Coronary artery (tissue), 2 donors: ENCODE data around the gene CKS2.

Experiments
- DNase-seq: peaks from one replicate; pipeline ENCODE4 v3.0.0-alpha.2; 2017; ENCODE audit warnings: low spot score
- H3K27ac ChIP-seq, 2 donors: fragments of 200-600 bp; sonication (generic); one replicate each; pipeline ENCODE4 v1.5.1; 2016 to 2019
- H3K4me3 ChIP-seq: fragments of 200-600 bp; sonication (generic); 2 replicates; pipeline ENCODE4 v1.5.1; 2016; ENCODE audit warnings: mild to moderate bottlenecking, moderate library complexity
- TF ChIP-seq, protein P1 (sequence below): fragments of 200-600 bp; sonication (generic); IDR thresholded peaks from one replicate; pipeline ENCODE4 v1.5.1; 2019; ENCODE audit warnings: antibody characterized with exemption

Gene CKS2

DNA sequence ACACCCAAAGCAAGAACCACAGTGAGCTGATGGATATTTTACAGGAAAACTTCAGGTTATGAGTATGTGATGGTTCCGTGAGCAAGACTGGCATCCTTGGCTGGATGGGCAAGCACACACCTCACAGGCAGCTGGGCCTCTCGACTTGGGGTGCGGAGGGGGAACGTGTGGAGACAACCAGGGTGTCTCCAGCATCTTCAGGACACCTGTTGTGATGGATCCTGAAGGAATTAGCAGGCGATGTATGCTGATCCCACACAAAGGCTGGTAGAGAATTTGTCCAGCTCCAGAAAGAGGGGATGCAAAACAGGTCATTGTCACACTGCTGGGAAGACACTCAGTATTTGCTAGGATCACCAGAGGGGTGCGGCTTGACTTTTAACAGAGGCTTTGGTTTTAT is 50.0 kb downstream of the CKS2 start:
- Histone ChIP-seq H3K27ac (no peak overlapping the region), H3K4me3 (no peak overlapping the region)
- peak; percentile 50 for DNase-seq
- TF ChIP-seq, protein P1, sequence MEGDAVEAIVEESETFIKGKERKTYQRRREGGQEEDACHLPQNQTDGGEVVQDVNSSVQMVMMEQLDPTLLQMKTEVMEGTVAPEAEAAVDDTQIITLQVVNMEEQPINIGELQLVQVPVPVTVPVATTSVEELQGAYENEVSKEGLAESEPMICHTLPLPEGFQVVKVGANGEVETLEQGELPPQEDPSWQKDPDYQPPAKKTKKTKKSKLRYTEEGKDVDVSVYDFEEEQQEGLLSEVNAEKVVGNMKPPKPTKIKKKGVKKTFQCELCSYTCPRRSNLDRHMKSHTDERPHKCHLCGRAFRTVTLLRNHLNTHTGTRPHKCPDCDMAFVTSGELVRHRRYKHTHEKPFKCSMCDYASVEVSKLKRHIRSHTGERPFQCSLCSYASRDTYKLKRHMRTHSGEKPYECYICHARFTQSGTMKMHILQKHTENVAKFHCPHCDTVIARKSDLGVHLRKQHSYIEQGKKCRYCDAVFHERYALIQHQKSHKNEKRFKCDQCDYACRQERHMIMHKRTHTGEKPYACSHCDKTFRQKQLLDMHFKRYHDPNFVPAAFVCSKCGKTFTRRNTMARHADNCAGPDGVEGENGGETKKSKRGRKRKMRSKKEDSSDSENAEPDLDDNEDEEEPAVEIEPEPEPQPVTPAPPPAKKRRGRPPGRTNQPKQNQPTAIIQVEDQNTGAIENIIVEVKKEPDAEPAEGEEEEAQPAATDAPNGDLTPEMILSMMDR, result no peak

DNA sequence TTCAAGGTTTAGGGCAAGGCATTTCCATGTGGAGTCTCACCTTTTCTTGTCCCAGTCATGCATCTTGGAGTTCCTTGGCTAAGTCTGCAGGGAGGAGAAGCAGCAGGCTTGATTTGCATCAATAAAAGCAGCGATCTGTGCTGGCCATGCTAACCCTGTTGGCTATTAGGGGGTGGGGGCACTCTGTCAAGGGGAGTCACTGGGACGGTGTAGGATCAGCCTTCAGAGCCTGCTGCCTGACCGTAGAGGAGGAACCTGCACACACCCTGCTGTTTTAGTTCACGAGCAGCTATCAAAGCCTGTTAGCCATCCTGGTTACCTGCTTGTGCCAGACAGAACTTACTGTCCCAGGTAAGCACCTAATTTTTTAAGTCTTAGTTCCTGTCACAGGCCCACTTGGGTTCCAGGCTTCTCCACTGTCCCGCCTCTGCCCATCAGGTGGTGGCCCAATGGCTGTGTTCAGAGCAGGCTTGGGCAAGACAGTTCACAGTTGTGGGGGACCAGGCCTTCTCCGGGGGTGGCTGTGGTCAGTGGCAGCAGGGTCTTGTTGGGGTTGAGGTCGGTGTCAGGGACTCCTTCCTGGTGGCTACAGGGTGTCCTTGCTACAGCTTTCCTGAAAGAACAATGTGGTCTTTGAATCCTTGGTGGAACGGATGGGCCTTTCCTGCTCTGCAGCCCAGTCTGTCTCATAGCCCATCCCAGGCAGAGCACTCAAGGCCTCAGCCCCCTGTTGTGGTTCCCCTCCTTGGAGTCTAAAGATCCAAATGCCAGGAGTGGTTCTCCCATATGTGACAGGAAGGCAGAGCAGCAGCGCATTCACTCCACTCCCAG is 51.0 kb downstream of the CKS2 start:
- TF ChIP-seq, protein P1, result no peak
- Histone ChIP-seq H3K4me3 (no peak overlapping the region), H3K27ac (no peak overlapping the region)
- DNase-seq, result peak; percentile 72

DNA sequence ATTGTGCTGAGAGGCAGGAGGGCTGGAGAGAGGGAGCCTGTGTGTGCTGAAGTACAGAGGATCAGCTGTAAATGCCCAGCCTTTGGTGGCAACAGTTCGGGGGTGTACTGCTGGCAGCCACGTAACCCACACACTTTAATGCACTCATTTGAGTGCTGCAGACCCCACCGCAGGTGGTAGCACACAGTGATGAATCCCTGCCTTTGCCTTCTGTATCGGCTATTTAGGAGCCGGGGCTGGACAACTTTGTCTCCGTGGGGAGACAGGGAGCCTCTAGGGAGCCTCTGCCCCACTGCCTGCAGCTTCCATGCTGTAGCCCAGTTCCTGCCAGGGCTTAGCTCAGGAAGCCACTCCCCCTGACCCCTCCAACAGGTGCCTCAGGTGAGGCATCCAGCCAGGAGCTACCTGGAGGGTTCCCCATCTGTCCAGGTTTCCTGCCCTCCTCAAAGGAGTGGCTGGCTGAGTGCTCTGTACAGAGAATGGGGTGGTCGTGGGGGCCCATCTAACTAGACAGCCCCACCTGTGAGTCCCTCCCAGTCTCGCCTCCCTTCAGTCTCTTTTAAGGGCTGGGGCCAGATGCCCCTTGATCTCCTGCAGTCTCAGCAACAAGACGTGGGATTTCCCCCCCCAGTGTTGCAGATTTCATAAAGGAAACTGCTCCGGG is 51.8 kb downstream of the CKS2 start:
- Histone ChIP-seq H3K4me3 (no peak overlapping the region), H3K27ac (no peak overlapping the region)
- DNase-seq, result peak; percentile 58
- TF ChIP-seq, protein P1, result no peak

DNA sequence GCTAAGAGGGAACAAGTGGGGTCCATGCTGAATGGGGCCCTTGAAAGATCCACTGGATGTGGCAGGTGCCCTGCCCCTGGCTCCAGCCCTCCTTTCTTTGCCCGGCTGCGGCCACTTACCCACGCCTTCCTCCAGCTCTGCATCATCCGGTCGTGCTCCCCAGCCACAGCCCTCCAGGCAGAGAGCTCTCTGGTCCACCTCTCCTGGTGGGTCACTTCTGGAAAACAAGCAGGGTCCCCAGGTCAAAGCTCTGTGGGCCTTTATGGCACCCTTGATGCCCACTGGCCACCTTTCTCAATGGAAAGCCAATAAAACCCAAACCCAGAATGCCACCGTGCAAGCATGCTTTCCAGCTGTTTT is 52.3 kb downstream of the CKS2 start:
- peak; percentile 28 for DNase-seq
- Histone ChIP-seq H3K27ac (no peak overlapping the region), H3K4me3 (no peak overlapping the region)
- TF ChIP-seq, protein P1, result no peak

DNA sequence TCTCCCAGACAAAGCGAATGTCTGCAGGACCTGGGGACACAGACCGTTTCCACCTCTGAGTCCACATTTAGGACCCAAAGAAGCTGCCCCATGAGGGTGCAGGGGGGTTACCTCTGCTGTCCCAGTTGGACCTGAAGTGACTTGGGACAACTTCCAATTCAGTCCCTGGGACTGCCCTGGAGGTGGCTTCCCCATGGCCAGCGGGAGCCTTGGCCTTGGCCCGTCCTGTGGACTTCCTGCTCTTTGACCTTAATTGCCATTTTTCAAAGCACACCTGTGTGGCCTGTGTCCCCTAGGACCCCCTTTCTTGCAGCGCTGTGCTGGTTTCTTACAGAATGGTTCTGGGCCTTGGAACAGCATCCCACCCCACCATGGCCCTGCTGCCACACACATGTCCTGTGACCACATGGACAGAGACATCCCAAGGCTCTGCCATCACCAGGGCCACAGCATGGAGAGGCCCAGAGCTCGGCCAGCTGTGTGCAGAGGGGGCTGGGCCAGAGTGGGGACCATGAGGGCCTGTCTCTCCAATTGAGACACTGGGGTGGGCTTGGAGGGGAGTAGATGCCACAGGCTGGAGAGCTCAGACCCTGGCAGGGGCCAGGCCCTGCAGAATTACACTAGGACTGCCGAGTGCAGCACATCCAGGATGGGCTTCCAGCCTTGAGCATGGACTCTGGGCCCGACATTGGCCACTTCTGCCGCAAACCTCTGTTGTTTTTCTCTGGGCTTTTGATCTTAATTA is 53.1 kb downstream of the CKS2 start:
- DNase-seq, result peak; percentile 69
- H3K27ac ChIP-seq, result no peak overlapping the region

DNA sequence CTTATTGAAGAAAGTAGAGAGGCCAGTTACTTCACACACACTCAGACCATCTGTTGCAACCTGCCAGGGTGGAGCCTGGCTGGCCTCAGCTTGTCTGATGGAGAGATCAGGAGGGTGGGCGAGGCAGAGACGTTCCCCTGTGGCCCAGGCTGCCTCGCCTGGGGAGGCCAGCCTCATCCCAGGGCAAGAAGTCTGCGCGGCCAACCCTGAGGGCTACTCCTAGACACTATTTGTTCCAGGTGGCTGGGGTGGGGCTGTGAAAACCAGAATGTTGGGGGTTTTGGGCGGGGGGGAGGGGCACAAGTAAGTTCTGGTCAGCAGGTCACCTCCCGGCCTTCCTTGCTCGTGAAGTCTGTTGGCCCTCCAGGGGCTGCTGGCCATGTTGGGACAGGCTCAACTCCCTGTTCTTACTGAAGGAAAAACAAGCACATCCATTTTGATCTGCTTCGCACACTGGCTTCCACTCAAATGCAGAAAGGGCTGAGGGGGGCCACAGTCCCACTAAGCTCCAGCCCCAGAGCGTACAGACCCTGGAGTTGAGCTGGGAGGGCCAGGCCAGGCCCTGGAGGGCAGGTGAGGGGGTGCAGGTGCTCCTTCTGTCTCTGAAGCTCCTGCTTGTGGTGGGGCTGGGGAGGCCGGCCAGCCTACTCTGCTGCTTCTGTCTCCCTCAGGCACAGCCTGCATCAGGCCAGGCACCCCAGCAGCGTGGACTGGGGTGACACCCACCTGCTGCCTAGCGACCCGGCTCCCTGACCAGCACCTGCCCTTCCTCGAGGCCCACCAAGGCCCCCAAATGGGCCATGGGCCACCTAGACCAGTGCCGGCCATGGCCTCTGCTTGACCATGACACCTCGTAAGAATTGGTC is 53.9 kb downstream of the CKS2 start:
- DNase-seq, result no peak
- H3K4me3 ChIP-seq, result no peak overlapping the region
- TF ChIP-seq, protein P1, result no peak
- H3K27ac ChIP-seq, result no peak overlapping the region

More for the DNA sequence above, 53.1 kb downstream of the CKS2 start:
- no peak overlapping the region for H3K4me3 ChIP-seq
- TF ChIP-seq, protein P1, result no peak
